Activated T-cell treated with anti-CD3 and anti-CD28 coated beads, Interleukin-2, amount 50 U/mL, for 24 hours (primary cell): ENCODE measurements around the gene VASH2.

Experiments
- DNase-seq: peaks from one replicate; pipeline ENCODE4 v3.0.0-alpha.2; 2020
- H3K27ac Mint-ChIP-seq: 2 replicates; pipeline ENCODE4 v1.8.0; 2020; ENCODE audit warnings: mild to moderate bottlenecking, mixed read lengths
- H3K27me3 Mint-ChIP-seq: 2 replicates; pipeline ENCODE4 v1.8.0; 2020; ENCODE audit warnings: mixed read lengths
- H3K36me3 Mint-ChIP-seq: 2 replicates; pipeline ENCODE4 v1.8.0; 2020; ENCODE audit warnings: low read depth, mixed read lengths
- H3K4me1 Mint-ChIP-seq: 2 replicates; pipeline ENCODE4 v1.8.0; 2020; ENCODE audit warnings: low read depth, mixed read lengths
- H3K4me3 Mint-ChIP-seq: 2 replicates; pipeline ENCODE4 v1.8.0; 2020; ENCODE audit warnings: mild to moderate bottlenecking, moderate library complexity, mixed read lengths
- H3K9me3 Mint-ChIP-seq: 2 replicates; pipeline ENCODE4 v1.8.0; 2020; ENCODE audit warnings: mixed read lengths

Gene VASH2

DNA sequence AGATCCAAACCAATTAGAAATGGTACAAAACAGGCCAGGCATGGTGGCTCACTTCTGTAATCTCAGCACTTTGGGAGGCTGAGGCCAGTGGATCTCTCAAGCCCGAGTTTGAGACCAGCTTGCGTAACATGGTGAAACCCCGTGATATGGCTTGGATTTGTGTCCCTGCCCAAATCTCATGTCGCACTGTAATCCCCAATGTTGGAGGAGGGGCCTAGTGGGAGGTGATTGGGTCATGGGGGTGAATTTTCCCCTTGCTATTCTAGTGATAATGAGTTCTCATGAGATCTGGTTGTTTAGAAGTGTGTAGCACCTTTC, 7.0 kb upstream of the VASH2 start:
- Mint-ChIP-seq H3K27me3 (peaks cover 3% of the 10 kb centered on the region), H3K36me3 (no peaks in the 10 kb centered on the region), H3K4me1 (no peaks in the 10 kb centered on the region), H3K4me3 (no peak overlapping the region), H3K9me3 (peaks cover 8% of the 10 kb centered on the region), H3K27ac (no peak overlapping the region)
- no peak for DNase-seq

- no peak overlapping the region for H3K27ac Mint-ChIP-seq
These were observed 6.0 kb upstream of the VASH2 start for GRCh38 chr1:212944229-212944901.

DNA sequence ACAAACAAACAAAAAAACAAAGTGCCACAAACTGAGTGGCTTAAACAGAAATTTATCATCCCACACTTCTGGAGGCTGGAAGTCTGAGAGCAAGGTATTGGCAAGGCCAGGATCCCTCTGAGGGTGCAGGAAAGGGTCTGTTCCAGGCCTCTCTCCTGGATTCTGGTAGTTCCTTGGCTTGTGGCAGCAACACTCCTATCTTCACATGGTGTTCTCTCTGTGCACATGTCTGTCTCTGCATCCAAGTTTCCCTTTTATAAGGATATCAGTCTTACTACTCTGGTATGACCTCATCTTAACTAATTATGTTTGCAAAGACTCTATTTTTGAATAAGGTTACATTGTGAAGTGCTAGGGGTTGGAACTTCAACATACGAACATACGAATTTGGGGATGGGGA, 5.3 kb upstream of the VASH2 start:
- Mint-ChIP-seq H3K27me3 (peaks cover 20% of the 10 kb centered on the region), H3K27ac (no peak overlapping the region), H3K9me3 (peaks cover 4% of the 10 kb centered on the region), H3K4me3 (no peak overlapping the region), H3K4me1 (peaks cover 3% of the 10 kb centered on the region), H3K36me3 (no peaks in the 10 kb centered on the region)
- no peak for DNase-seq

More at GRCh38 chr1:212944229-212944901, 6.0 kb upstream of the VASH2 start:
- H3K27me3 Mint-ChIP-seq = peaks cover 13% of the 10 kb centered on the region
- H3K4me3 Mint-ChIP-seq = no peak overlapping the region
- H3K9me3 Mint-ChIP-seq = peaks cover 8% of the 10 kb centered on the region
- no peak for DNase-seq
- no peaks in the 10 kb centered on the region for H3K4me1 Mint-ChIP-seq
- no peaks in the 10 kb centered on the region for H3K36me3 Mint-ChIP-seq

- H3K9me3 Mint-ChIP-seq = no peaks in the 10 kb centered on the region
- no peak overlapping the region for H3K27ac Mint-ChIP-seq
- no peak overlapping the region for H3K4me3 Mint-ChIP-seq
- H3K4me1 Mint-ChIP-seq = peaks cover 7% of the 10 kb centered on the region
- DNase-seq = no peak
- H3K27me3 Mint-ChIP-seq = peaks cover 26% of the 10 kb centered on the region
- no peaks in the 10 kb centered on the region for H3K36me3 Mint-ChIP-seq
These were observed 4.7 kb upstream of the VASH2 start for GRCh38 chr1:212945463-212946160.

DNA sequence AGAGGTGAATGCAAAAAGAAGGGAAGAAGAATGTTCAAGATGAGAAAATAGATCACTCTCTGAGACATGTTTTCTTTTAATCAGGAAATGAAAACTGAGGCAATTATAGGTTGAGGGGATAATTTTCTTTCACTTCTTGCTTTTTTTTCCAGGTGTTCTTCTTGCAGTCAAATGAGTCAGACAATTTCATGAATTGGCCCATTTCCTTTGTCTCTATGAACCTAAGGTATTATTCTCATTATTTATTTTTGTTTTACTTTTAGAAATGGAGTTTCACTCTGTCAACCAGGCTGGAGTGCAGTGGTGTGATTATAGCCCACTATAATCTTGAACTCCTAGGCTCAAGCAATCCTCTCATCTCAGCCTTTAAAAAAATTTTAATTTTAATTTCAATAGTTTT, 3.5 kb upstream of the VASH2 start:
- no peak for DNase-seq
- no peak overlapping the region for H3K27ac Mint-ChIP-seq
- no peak overlapping the region for H3K4me3 Mint-ChIP-seq
- H3K27me3 Mint-ChIP-seq = peaks cover 35% of the 10 kb centered on the region
- H3K4me1 Mint-ChIP-seq = peaks cover 12% of the 10 kb centered on the region
- no peaks in the 10 kb centered on the region for H3K9me3 Mint-ChIP-seq
- H3K36me3 Mint-ChIP-seq = no peaks in the 10 kb centered on the region

GRCh38 chr1:212949771-212950170, 570 bp upstream of the VASH2 start:
- Mint-ChIP-seq H3K27me3 (peaks cover 64% of the 10 kb centered on the region), H3K36me3 (no peaks in the 10 kb centered on the region), H3K4me3 (peak overlapping the region; percentile 44), H3K27ac (no peak overlapping the region), H3K9me3 (no peaks in the 10 kb centered on the region), H3K4me1 (peaks cover 16% of the 10 kb centered on the region)
- no peak for DNase-seq

DNA sequence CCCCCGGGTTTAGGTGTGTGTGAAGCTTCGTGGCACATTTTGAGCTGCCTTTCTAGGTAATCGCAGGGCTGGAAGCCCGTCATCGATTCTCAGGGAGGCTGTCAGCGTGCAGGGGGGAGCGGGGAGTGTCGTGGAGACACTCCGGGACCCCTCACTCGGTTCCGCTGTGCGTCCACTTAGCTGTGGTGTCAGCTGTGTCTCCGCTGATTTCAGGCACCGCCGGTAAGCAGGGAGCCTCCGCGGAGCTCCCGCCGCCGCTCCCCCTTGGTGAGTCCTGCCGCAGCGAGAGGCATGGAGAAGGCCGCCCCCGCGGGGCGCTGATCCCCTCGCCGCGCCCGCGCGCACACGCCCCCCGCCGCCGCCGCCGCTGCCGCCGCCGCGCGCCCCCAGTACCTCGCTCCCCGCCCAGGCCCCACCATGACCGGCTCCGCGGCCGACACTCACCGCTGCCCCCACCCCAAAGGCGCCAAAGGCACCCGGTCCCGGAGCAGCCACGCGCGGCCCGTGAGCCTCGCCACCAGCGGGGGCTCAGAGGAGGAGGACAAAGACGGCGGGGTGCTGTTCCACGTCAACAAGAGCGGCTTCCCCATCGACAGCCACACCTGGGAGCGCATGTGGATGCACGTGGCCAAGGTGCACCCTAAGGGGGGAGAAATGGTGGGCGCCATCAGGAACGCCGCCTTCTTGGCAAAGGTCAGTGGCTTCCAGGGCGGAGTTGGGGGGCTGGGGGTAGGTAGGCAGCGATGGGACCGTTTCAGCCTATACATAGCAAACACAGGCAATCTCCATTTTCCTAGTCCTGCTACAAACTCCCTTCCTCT, 995 bp downstream of the VASH2 start:
- Mint-ChIP-seq H3K4me3 (peak overlapping the region; percentile 70), H3K9me3 (no peaks in the 10 kb centered on the region), H3K27me3 (peaks cover 77% of the 10 kb centered on the region)

DNA sequence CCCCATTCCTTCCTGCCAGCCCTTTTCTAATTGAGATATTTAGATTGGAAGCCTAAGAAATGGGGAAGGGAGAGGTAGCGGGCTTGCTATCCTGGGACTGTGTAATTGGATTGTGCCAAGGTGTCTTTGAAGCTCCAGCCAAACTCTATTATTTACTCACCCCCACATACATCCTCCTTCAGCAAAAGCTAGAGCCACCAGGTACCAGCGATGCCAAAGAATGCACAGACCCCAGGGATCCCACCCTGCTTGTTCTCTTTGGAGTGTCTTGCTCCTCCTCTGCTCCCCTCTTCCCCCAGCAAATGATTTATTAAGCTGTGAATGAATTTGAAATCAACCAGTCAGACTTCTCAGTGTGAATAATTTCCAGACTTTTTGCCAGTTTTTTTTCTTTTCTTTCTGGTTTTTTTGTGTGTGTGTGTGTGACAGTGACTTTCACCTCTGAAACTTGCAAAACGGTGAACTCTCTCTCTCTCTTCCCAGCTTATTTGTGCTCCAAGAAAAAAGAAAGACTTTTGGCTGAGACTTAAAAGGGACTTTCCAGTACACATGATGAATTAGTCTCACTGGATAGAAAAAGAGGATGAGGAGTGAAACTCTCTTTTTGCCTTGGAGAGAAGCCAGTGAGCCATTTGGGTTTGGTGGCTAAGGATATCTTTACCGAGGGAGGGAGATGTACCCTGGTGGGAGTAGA, 1.8 kb downstream of the VASH2 start:
- Mint-ChIP-seq H3K36me3 (no peaks in the 10 kb centered on the region), H3K9me3 (no peaks in the 10 kb centered on the region), H3K27ac (no peak overlapping the region), H3K4me1 (peaks cover 16% of the 10 kb centered on the region), H3K27me3 (peaks cover 81% of the 10 kb centered on the region), H3K4me3 (no peak overlapping the region)
- DNase-seq = no peak

More for the DNA sequence above, 995 bp downstream of the VASH2 start:
- no peaks in the 10 kb centered on the region for H3K36me3 Mint-ChIP-seq
- peaks cover 16% of the 10 kb centered on the region for H3K4me1 Mint-ChIP-seq
- DNase-seq = peak; percentile 43
- no peak overlapping the region for H3K27ac Mint-ChIP-seq

- peaks cover 82% of the 10 kb centered on the region for H3K27me3 Mint-ChIP-seq
- H3K4me3 Mint-ChIP-seq = no peak overlapping the region
These were observed 2.3 kb downstream of the VASH2 start for GRCh38 chr1:212952641-212952976.

GRCh38 chr1:212953321-212953720, 3.0 kb downstream of the VASH2 start:
- H3K4me3 Mint-ChIP-seq = no peak overlapping the region
- H3K4me1 Mint-ChIP-seq = peaks cover 16% of the 10 kb centered on the region
- no peaks in the 10 kb centered on the region for H3K9me3 Mint-ChIP-seq
- no peaks in the 10 kb centered on the region for H3K36me3 Mint-ChIP-seq
- H3K27me3 Mint-ChIP-seq = peaks cover 81% of the 10 kb centered on the region
- no peak overlapping the region for H3K27ac Mint-ChIP-seq
- no peak for DNase-seq

More at GRCh38 chr1:212952641-212952976, 2.3 kb downstream of the VASH2 start:
- no peaks in the 10 kb centered on the region for H3K36me3 Mint-ChIP-seq
- H3K9me3 Mint-ChIP-seq = no peaks in the 10 kb centered on the region
- H3K27ac Mint-ChIP-seq = no peak overlapping the region
- no peak for DNase-seq
- H3K4me1 Mint-ChIP-seq = peaks cover 16% of the 10 kb centered on the region

DNA sequence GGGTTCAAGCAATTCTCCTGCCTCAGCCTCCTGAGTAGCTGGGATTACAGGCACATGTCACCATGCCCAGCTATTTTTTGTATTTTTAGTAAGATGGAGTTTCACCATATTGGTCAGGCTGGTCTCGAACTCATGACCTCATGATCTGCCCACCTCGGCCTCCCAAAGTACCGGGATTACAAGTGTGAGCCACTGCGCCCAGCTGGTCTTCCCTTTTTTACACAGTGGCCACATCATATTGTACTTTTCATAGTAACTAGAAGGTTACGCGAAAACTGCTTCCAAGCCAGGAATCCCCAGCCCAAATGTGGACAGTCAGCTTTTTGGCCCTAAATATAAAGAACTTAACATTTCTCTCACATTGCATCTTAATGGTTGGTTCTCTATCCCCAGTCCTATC, 4.2 kb downstream of the VASH2 start:
- Mint-ChIP-seq H3K27me3 (peaks cover 76% of the 10 kb centered on the region), H3K4me3 (no peak overlapping the region)
- no peak for DNase-seq

DNA sequence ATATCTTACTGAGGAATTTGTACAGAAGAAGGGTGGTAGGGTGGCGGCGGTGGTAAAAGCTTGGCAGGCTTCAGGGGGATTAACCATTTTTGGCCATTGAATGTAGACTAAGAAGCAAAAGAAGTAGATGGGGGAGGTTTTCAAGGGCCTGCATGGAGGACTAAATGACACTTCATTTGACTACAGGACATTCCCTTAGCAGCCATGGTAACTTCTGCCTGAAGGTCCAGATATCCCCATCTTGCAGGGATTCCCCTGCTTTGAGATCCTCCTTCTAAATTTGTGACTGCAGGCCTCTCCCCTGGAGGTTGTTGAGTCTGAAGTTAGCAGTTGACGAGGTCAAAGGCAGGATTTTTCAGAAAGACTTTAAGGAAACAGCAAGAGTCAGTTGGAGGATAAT, 4.8 kb downstream of the VASH2 start:
- Mint-ChIP-seq H3K36me3 (no peaks in the 10 kb centered on the region), H3K27ac (no peak overlapping the region), H3K27me3 (peaks cover 71% of the 10 kb centered on the region), H3K4me1 (peaks cover 13% of the 10 kb centered on the region), H3K9me3 (no peaks in the 10 kb centered on the region), H3K4me3 (no peak overlapping the region)
- DNase-seq = no peak

More for the DNA sequence above, 4.2 kb downstream of the VASH2 start:
- H3K27ac Mint-ChIP-seq = no peak overlapping the region
- peaks cover 16% of the 10 kb centered on the region for H3K4me1 Mint-ChIP-seq
- H3K9me3 Mint-ChIP-seq = no peaks in the 10 kb centered on the region
- H3K36me3 Mint-ChIP-seq = no peaks in the 10 kb centered on the region

DNA sequence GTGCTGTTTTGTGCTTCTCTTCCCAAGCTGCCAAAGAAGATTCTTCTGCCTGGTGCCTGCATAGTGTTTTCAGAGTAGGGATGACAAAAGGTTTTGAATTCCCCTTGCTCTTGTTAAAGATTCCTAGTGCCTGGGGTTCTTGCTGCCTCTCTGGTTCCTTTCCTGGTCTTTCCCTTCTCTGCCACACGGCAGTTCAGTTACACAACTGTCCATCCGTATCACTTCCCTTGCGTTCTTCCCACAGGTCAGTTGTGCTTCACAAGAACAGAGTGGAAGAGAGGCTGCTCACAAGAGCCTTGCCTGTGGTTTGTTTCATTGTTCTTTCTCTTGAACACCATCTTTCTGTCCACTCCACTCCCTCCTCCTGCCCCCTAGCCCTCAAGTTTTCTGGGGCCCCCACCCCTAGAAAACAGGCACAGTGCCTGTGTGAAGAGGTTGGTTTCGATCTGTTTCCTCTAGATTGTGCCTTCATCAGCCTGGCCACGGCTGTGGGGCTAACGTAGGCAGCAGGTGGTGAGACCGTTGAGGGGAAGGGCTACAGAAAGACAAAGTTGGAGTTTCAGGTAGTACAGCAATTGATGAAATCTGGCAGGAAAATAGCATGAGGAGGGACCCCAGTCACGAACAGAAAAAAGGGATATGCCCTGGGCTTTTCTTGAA, 5.8 kb downstream of the VASH2 start:
- no peak overlapping the region for H3K27ac Mint-ChIP-seq
- H3K9me3 Mint-ChIP-seq = no peaks in the 10 kb centered on the region
- H3K36me3 Mint-ChIP-seq = no peaks in the 10 kb centered on the region
- peaks cover 63% of the 10 kb centered on the region for H3K27me3 Mint-ChIP-seq
- H3K4me3 Mint-ChIP-seq = no peak overlapping the region
- H3K4me1 Mint-ChIP-seq = peaks cover 4% of the 10 kb centered on the region
- no peak for DNase-seq

GRCh38 chr1:212957546-212957945, 7.2 kb downstream of the VASH2 start:
- no peak overlapping the region for H3K4me3 Mint-ChIP-seq
- DNase-seq = no peak
- no peaks in the 10 kb centered on the region for H3K36me3 Mint-ChIP-seq
- peaks cover 54% of the 10 kb centered on the region for H3K27me3 Mint-ChIP-seq
- no peaks in the 10 kb centered on the region for H3K9me3 Mint-ChIP-seq
- H3K27ac Mint-ChIP-seq = no peak overlapping the region
- no peaks in the 10 kb centered on the region for H3K4me1 Mint-ChIP-seq
